Stimulated activated naive B cell treated with anti-CD40 and anti-IgM and Interleukin-4, amounts not matched to agents 10 μg/mL and 1 μg/mL and 100 μg/mL, for 72 hours (primary cell): ENCODE measurements around the gene MAPK8.

Source experiments
- ATAC-seq, 2 donors: fragments of 150-1000 bp; cut with Tn5 transposase; replicated peaks; 2 replicates each; pipeline ENCODE4 v1.10.0; 2021; ENCODE audit warnings: moderate library complexity in 1 of 2
- DNase-seq: peaks from one replicate; pipeline ENCODE4 v3.0.0; 2021
- H3K27ac Mint-ChIP-seq: one replicate; pipeline ENCODE4 v1.8.0; 2022; ENCODE audit warnings: mild to moderate bottlenecking, mixed read lengths
- H3K27me3 Mint-ChIP-seq, 2 donors: one replicate each; pipeline ENCODE4 v1.8.0; 2022; ENCODE audit warnings: mixed read lengths in 2 of 2
- H3K36me3 Mint-ChIP-seq, 2 donors: one replicate each; pipeline ENCODE4 v1.8.0; 2022; ENCODE audit warnings: mixed read lengths in 2 of 2, mild to moderate bottlenecking in 1 of 2
- H3K4me1 Mint-ChIP-seq, 2 donors: one replicate each; pipeline ENCODE4 v1.8.0; 2022; ENCODE audit warnings: mixed read lengths in 2 of 2, mild to moderate bottlenecking in 1 of 2
- H3K4me3 Mint-ChIP-seq, 2 donors: one replicate each; pipeline ENCODE4 v1.8.0; 2022; ENCODE audit warnings: mild to moderate bottlenecking in 2 of 2, mixed read lengths in 2 of 2, moderate library complexity in 1 of 2
- H3K9me3 Mint-ChIP-seq, 2 donors: one replicate each; pipeline ENCODE4 v1.8.0; 2022; ENCODE audit warnings: mixed read lengths in 2 of 2, mild to moderate bottlenecking in 1 of 2

Gene MAPK8

GRCh38 chr10:48284811-48285210 lies 21.7 kb upstream of the MAPK8 start:
- Mint-ChIP-seq H3K4me1 (peaks cover 42 to 65% of the 10 kb centered on the region in 2 donors), H3K27me3 (peaks cover 30 to 34% of the 10 kb centered on the region in 2 donors), H3K9me3 (peaks cover 22 to 30% of the 10 kb centered on the region in 2 donors), H3K36me3 (peaks cover 19 to 26% of the 10 kb centered on the region in 2 donors), H3K27ac (peak overlapping the region; percentile 59), H3K4me3 (no peak overlapping the region)
- ATAC-seq (no peak), DNase-seq (no peak)

- Mint-ChIP-seq H3K36me3 (peaks cover 19 to 26% of the 10 kb centered on the region in 2 donors), H3K27ac (peak overlapping the region; percentile 52), H3K4me3 (peak overlapping the region in 1 of 2 donors; percentile 22), H3K4me1 (peaks cover 39 to 64% of the 10 kb centered on the region in 2 donors), H3K27me3 (peaks cover 34% of the 10 kb centered on the region in 2 donors), H3K9me3 (peaks cover 22 to 30% of the 10 kb centered on the region in 2 donors)
- DNase-seq (peak; percentile 23), ATAC-seq (peak in 1 of 2 donors; percentile 45)
These were observed 20.8 kb upstream of the MAPK8 start for GRCh38 chr10:48285710-48286109.

- Mint-ChIP-seq H3K36me3 (peaks cover 14 to 21% of the 10 kb centered on the region in 2 donors), H3K9me3 (peaks cover 19 to 26% of the 10 kb centered on the region in 2 donors), H3K27ac (no peak overlapping the region), H3K4me1 (peaks cover 42 to 68% of the 10 kb centered on the region in 2 donors), H3K27me3 (peaks cover 30 to 31% of the 10 kb centered on the region in 2 donors), H3K4me3 (no peak overlapping the region)
- ATAC-seq: no peak
- DNase-seq: no peak
These were observed 20.1 kb upstream of the MAPK8 start for GRCh38 chr10:48286356-48286755.

- H3K36me3 Mint-ChIP-seq: peaks cover 10 to 16% of the 10 kb centered on the region in 2 donors
- H3K27ac Mint-ChIP-seq: peak overlapping the region; percentile 70
- peaks cover 43 to 63% of the 10 kb centered on the region in 2 donors for H3K4me1 Mint-ChIP-seq
- peaks cover 15 to 23% of the 10 kb centered on the region in 2 donors for H3K9me3 Mint-ChIP-seq
- DNase-seq (no peak), ATAC-seq (peak; percentile 19 to 22)
- H3K4me3 Mint-ChIP-seq: no peak overlapping the region
- H3K27me3 Mint-ChIP-seq: peaks cover 30 to 34% of the 10 kb centered on the region in 2 donors
These were observed 18.8 kb upstream of the MAPK8 start for GRCh38 chr10:48287417-48288391.

GRCh38 chr10:48288661-48289060 lies 17.8 kb upstream of the MAPK8 start:
- H3K27ac Mint-ChIP-seq: no peak overlapping the region
- peaks cover 30 to 34% of the 10 kb centered on the region in 2 donors for H3K27me3 Mint-ChIP-seq
- no peak overlapping the region for H3K4me3 Mint-ChIP-seq
- DNase-seq: no peak
- H3K4me1 Mint-ChIP-seq: peaks cover 35 to 54% of the 10 kb centered on the region in 2 donors
- H3K9me3 Mint-ChIP-seq: peaks cover 13 to 21% of the 10 kb centered on the region in 2 donors
- no peak for ATAC-seq
- H3K36me3 Mint-ChIP-seq: peaks cover 8 to 15% of the 10 kb centered on the region in 2 donors

GRCh38 chr10:48289501-48290238 lies 16.8 kb upstream of the MAPK8 start:
- Mint-ChIP-seq H3K36me3 (peaks cover 3 to 8% of the 10 kb centered on the region in 2 donors), H3K9me3 (peaks cover 8 to 16% of the 10 kb centered on the region in 2 donors), H3K4me3 (no peak overlapping the region)

GRCh38 chr10:48290286-48290685 lies 16.2 kb upstream of the MAPK8 start:
- peaks cover 0 to 4% of the 10 kb centered on the region in 2 donors for H3K36me3 Mint-ChIP-seq
- peaks cover 23 to 27% of the 10 kb centered on the region in 2 donors for H3K27me3 Mint-ChIP-seq
- peaks cover 3 to 10% of the 10 kb centered on the region in 2 donors for H3K9me3 Mint-ChIP-seq
- peaks cover 25 to 41% of the 10 kb centered on the region in 2 donors for H3K4me1 Mint-ChIP-seq
- DNase-seq (no peak), ATAC-seq (no peak)
- H3K4me3 Mint-ChIP-seq: no peak overlapping the region
- peak overlapping the region; percentile 37 for H3K27ac Mint-ChIP-seq

More at GRCh38 chr10:48289501-48290238, 16.8 kb upstream of the MAPK8 start:
- DNase-seq (peak; percentile 31), ATAC-seq (peak; percentile 43 to 53)
- peaks cover 29 to 33% of the 10 kb centered on the region in 2 donors for H3K27me3 Mint-ChIP-seq
- H3K27ac Mint-ChIP-seq: no peak overlapping the region
- peaks cover 31 to 47% of the 10 kb centered on the region in 2 donors for H3K4me1 Mint-ChIP-seq

- no peaks in the 10 kb centered on the region for H3K36me3 Mint-ChIP-seq
- H3K27me3 Mint-ChIP-seq: peaks cover 14 to 18% of the 10 kb centered on the region in 2 donors
- H3K4me1 Mint-ChIP-seq: peaks cover 18 to 32% of the 10 kb centered on the region in 2 donors
- no peak overlapping the region for H3K4me3 Mint-ChIP-seq
- peaks cover 3 to 4% of the 10 kb centered on the region in 2 donors for H3K9me3 Mint-ChIP-seq
- ATAC-seq (peak; percentile 54 to 60), DNase-seq (no peak)
- H3K27ac Mint-ChIP-seq: no peak overlapping the region
These were observed 15.3 kb upstream of the MAPK8 start for GRCh38 chr10:48291190-48291589.

GRCh38 chr10:48292616-48293015 lies 13.9 kb upstream of the MAPK8 start:
- Mint-ChIP-seq H3K27ac (no peak overlapping the region), H3K4me3 (no peak overlapping the region), H3K36me3 (no peaks in the 10 kb centered on the region), H3K27me3 (peaks cover 4 to 12% of the 10 kb centered on the region in 2 donors), H3K4me1 (peaks cover 14 to 23% of the 10 kb centered on the region in 2 donors), H3K9me3 (no peaks in the 10 kb centered on the region)
- ATAC-seq: no peak
- no peak for DNase-seq

- no peak for DNase-seq
- Mint-ChIP-seq H3K27ac (no peak overlapping the region), H3K36me3 (no peaks in the 10 kb centered on the region), H3K9me3 (no peaks in the 10 kb centered on the region), H3K4me3 (no peak overlapping the region), H3K4me1 (peaks cover 14 to 17% of the 10 kb centered on the region in 2 donors), H3K27me3 (peaks cover 4 to 6% of the 10 kb centered on the region in 2 donors)
- no peak for ATAC-seq
These were observed 12.0 kb upstream of the MAPK8 start for GRCh38 chr10:48294431-48294830.

- peaks cover 0 to 11% of the 10 kb centered on the region in 2 donors for H3K27me3 Mint-ChIP-seq
- H3K4me1 Mint-ChIP-seq: peaks cover 3% of the 10 kb centered on the region in 2 donors
- ATAC-seq: no peak
- DNase-seq: no peak
- no peaks in the 10 kb centered on the region for H3K9me3 Mint-ChIP-seq
- H3K27ac Mint-ChIP-seq: no peak overlapping the region
- H3K36me3 Mint-ChIP-seq: no peaks in the 10 kb centered on the region
- no peak overlapping the region for H3K4me3 Mint-ChIP-seq
These were observed 9.8 kb upstream of the MAPK8 start for GRCh38 chr10:48296576-48297098.

GRCh38 chr10:48299066-48299465 lies 7.4 kb upstream of the MAPK8 start:
- Mint-ChIP-seq H3K36me3 (no peaks in the 10 kb centered on the region), H3K9me3 (no peaks in the 10 kb centered on the region), H3K4me3 (no peak overlapping the region), H3K4me1 (peaks cover 7 to 19% of the 10 kb centered on the region in 2 donors), H3K27ac (no peak overlapping the region), H3K27me3 (peaks cover 0 to 5% of the 10 kb centered on the region in 2 donors)
- DNase-seq (no peak), ATAC-seq (no peak)

GRCh38 chr10:48299692-48300091 lies 6.8 kb upstream of the MAPK8 start:
- H3K4me3 Mint-ChIP-seq: no peak overlapping the region
- H3K36me3 Mint-ChIP-seq: no peaks in the 10 kb centered on the region
- DNase-seq: no peak
- H3K9me3 Mint-ChIP-seq: no peaks in the 10 kb centered on the region
- peaks cover 8 to 22% of the 10 kb centered on the region in 2 donors for H3K4me1 Mint-ChIP-seq
- no peak for ATAC-seq
- no peak overlapping the region for H3K27ac Mint-ChIP-seq
- H3K27me3 Mint-ChIP-seq: peaks cover 0 to 5% of the 10 kb centered on the region in 2 donors

GRCh38 chr10:48300556-48300955 lies 5.9 kb upstream of the MAPK8 start:
- H3K9me3 Mint-ChIP-seq: no peaks in the 10 kb centered on the region
- no peak overlapping the region for H3K27ac Mint-ChIP-seq
- DNase-seq (no peak), ATAC-seq (no peak)
- peaks cover 0 to 5% of the 10 kb centered on the region in 2 donors for H3K27me3 Mint-ChIP-seq
- no peak overlapping the region for H3K4me3 Mint-ChIP-seq
- no peaks in the 10 kb centered on the region for H3K36me3 Mint-ChIP-seq
- H3K4me1 Mint-ChIP-seq: peaks cover 8 to 22% of the 10 kb centered on the region in 2 donors
